Nucleus accumbens (tissue), 56 donors: Measurements from ENCODE around the gene FAM98A.

ENCODE experiments used
- DNase-seq, 56 donors: peaks; one replicate each; lab custom pipeline; 2025; lab: John Stamatoyannopoulos, UW

FAM98A gene

DNA sequence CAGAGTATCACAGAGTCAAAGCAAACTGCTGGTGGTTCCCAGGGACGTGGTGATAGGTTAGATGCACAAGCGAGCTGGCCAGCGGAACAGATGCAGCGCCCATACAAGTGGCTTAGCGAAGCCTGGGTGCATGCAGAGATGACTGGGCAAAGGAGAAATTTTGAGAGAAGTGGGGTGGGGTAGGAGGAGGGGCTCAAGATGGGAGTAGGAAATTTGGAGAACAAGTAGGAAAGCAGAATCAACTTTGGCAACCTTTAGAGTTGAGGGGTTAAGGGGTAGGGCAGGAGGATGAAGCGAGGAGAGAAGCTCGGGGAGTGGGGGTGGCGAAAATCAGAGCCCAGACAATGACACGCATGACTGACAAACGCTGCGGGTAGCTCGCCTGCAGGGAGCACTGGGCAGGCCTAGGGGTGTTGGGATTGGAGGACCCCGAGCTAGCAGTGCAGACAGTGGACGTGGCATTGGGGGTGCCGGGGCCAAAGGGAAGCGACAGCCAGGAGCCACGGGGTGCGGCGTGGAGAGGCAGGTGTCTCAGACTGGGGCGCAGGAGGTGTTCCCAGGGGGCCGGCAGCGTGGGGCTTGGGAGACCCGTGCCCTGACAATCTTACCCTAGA lies 431 bp downstream of the FAM98A start:
- peak in 14 of 56 donors; percentile 22 to 83 (median 53) for DNase-seq

DNA sequence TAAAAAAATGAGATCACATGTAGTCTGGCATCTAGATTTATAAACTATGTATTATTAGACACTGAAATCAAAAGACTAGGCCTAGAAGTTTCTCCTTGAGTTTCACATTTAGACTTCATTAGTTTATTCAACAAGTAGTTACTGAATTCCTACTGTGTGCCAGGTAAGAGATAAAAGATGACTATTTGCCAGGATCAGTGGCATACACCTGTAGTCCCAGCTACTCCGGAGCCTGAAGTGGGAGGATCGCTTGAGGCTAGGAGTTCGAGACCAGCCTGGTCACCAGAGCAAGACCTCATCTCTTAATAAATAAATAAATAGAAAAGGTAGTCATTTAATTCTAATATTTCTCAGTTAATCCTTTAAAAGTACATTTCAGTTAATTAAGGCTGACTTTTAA lies 2.1 kb downstream of the FAM98A start:
- DNase-seq: no peak

- DNase-seq: peak in 5 of 56 donors; percentile 1 to 11 (median 6)
Measured at GRCh38 chr2:33595385-33595784, 3.7 kb downstream of the FAM98A start.

GRCh38 chr2:33589444-33589843 lies 9.7 kb downstream of the FAM98A start:
- no peak for DNase-seq

GRCh38 chr2:33588232-33588631 lies 10.9 kb downstream of the FAM98A start:
- no peak for DNase-seq

DNA sequence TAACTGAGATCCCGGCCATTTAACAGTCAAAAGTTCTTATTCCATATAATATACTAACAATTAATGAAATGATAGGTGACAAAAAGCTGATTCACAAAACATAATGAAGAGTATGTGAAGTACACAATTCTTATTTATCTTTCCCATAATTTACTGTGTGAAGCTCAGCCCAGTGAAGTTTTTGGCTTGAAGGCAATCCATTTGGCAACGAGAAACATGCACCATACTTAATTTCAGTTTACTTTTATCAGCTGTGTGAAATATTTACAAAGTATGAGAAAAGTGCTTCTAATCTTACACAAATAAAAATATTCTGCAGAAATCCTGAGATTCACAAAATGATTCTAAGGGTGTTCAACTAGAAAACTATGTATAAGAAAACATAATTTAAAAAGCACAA lies 12.3 kb downstream of the FAM98A start:
- DNase-seq: no peak

DNA sequence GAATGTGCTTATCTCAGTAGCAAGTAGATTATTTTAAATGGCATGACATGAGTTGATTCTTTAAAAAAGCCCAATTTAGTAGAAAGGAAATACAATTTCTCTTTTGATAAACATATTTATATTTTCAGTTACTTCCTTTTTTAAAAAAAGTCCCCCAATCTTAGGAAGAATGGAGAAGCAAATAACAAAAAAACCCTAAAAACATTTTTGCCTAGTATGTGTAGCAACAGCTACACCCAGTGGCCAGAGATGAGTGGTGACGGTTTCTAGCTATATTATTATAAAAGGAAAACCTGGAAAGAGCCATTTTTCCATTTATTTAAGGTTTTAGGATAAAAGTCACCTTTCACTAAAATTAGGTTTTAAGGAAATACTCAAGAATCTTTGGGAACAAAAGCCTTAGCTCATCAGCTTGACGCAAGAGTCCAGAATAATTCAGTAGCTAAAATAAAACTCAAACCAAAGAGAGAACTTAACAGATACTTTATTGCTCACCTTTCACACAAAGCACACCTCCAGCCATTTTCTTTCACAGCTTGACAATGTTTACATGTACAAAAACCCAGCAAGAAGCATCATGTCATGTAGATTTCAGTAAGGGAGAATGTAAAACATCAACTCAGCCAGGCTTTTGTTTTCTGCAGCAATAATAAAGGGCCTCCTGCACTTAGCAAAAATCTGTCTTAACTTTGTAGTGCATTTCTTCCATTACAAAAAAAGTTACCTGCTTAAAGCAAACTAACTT lies 15.7 kb downstream of the FAM98A start:
- peak in 15 of 56 donors; percentile 2 to 42 (median 18) for DNase-seq

GRCh38 chr2:33581872-33582271 lies 17.2 kb downstream of the FAM98A start:
- no peak for DNase-seq

- no peak for DNase-seq
Measured at GRCh38 chr2:33579227-33579626, 19.9 kb downstream of the FAM98A start.

- DNase-seq: no peak
Measured at GRCh38 chr2:33577668-33578067, 21.4 kb downstream of the FAM98A start.

DNA sequence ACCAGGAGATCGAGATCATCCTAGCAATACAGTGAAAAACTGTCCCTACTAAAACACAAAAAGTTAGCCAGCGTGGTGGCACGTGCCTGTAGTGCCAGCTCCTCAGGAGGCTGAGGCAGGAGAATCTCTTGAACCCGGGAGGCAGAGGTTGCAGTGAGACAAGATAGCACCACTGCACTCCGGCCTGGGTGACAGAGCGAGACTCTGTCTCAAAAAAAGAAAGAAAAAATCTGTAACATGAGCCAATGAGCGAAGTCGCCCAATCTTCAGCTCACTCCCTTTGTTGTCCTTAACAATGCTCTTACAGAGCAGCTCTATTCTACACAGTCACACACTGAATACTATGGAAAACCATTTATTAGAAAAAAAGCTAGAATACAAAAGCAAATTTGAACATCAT lies 22.0 kb downstream of the FAM98A start:
- DNase-seq: peak in 19 of 56 donors; percentile 9 to 61 (median 22)

DNA sequence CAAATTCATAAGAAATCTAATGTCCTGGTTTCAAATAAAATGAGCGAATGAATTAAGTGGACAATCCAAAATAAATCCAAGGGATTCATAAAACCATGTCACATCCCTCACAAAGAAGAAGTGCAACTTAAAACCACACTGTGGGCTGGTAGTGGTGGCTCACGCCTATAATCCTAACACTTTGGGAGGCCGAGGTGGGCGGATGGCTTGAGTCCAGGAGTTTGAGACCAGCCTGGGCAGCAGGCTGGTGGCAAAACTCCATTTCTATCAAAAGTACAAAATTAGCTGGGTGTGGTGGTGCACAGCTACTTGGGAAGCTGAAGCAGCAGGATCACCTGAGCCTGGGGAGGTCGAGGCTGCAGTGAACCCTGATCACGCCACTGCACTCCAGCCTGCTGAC lies 25.4 kb downstream of the FAM98A start:
- DNase-seq: no peak

DNA sequence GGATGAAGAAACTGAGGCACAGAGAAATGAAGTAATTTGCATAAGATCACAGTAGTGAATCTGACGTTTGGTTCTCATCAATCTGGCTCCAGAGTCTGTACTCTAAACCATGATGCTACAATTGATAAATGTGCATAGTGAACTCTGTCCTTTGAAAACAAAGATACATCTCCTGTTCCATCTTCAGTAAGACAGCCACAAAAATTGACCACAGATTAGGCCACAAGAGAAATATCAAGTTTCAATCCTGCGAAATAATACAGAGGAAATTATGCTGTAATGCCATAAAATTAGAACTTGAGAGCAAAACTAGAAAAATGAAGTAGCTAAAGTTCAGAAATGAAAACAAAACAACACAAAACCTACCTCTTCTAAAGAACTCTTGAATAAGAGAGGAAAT lies 28.4 kb downstream of the FAM98A start:
- DNase-seq: no peak

GRCh38 chr2:33561872-33562271 lies 37.2 kb downstream of the FAM98A start:
- no peak for DNase-seq

GRCh38 chr2:33560017-33560416 lies 39.1 kb downstream of the FAM98A start:
- no peak for DNase-seq

DNA sequence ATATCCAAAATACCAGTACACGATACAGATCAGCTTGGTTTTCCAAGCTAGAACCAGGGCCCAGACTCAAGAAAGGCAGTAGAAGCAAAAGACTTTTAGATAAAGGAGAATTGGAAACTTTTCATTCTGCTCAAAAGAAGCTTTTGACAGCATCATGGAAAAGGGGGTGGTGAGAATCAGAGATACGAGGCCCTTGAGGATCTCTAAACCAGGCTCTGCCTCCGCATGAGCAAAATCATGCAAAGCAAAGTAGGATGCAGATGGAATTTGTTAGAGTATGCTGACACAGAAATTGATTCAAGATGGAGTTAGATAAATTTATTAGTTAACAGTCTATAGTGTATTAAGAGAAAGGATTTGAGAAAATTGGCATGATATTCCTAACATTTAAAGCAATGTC lies 39.8 kb downstream of the FAM98A start:
- peak in 4 of 56 donors; percentile 3 to 30 (median 24) for DNase-seq

DNA sequence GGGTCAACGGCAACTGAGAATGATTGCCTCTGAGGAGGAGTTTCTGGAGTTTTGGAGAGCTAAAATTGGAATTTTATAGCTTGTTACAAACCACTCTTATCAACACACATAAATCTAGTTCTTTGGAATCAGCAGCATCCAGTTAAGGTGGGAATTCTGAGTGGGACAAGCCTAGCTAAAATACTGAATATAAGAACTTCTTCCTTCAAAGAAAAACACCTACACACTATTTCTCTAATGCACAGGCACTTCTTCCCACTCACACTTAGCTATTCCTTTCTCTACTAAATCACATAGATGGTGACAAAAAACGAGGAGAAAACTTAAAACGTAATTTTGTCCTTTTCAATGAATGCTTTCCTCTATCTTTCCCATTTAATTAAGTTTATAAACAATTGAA lies 43.4 kb downstream of the FAM98A start:
- DNase-seq: no peak

GRCh38 chr2:33552758-33553461 lies 46.2 kb downstream of the FAM98A start:
- peak in 1 of 56 donors; percentile 1 for DNase-seq

- no peak for DNase-seq
Measured at GRCh38 chr2:33550206-33550605, 48.9 kb downstream of the FAM98A start.

DNA sequence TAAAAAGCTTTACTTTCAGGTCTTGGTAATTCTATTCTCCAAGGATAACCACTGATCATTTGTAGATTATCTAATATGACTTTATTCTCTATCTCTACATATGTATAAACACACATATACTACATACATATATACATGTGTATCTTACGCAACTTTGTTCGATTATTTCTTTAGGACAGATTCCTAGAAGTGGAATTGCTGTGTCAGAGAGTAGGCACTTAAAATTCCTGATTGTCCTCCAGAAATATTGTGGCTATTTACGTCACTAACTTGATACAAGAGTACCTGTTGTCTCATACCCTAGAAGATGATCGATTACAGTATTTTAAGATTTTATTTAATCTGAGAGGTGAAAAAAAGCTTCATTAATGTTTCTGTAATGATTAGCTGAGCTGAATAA lies 57.9 kb downstream of the FAM98A start:
- DNase-seq: no peak

- DNase-seq: no peak
Measured at GRCh38 chr2:33535421-33535820, 63.7 kb downstream of the FAM98A start.
